K562 (cell line): ENCODE measurements around the gene MME. TPM values are rescaled to one million over a fixed set of nuclear protein-coding genes. Genes with fewer than 3 reads are reported as not detected.

Source experiments
- AFF4 ChIP-seq: sonication (generic); formaldehyde crosslinking; IDR thresholded peaks from 2 replicates; pipeline ENCODE4 v1.8.0; 2023; ENCODE audit warnings: mild to moderate bottlenecking, missing genetic modification reagents
- C11orf30 ChIP-seq: fragments of 450-650 bp; IDR thresholded peaks from 2 replicates; pipeline ENCODE4 v1.6.1; 2016; ENCODE audit warnings: low read depth, mild to moderate bottlenecking
- CBX3 ChIP-seq, 2 experiments: IDR thresholded peaks; 1 replicate in 1 of 2; 2 replicates in 1 of 2; pipeline ENCODE4 v1.6.1; 2012; ENCODE audit warnings: inconsistent platforms in 2 of 2, low read length in 2 of 2, borderline replicate concordance in 1 of 2, control low read depth in 1 of 2
- DPF2 ChIP-seq: fragments of 450-650 bp; IDR thresholded peaks from 2 replicates; pipeline ENCODE4 v1.6.1; 2016
- FOSL1 ChIP-seq: fragments of 200-800 bp; sonication (Bioruptor generic); conservative IDR thresholded peaks from 2 replicates; pipeline ENCODE4 v1.6.1; 2016; ENCODE audit warnings: missing genetic modification characterization, missing compliant biosample characterization
- FOXK1 ChIP-seq: sonication (generic); formaldehyde crosslinking; IDR thresholded peaks from 2 replicates; pipeline ENCODE4 v1.8.0; 2022; ENCODE audit warnings: missing genetic modification reagents, mild to moderate bottlenecking, borderline replicate concordance
- GTF2F1 ChIP-seq: IDR thresholded peaks from 2 replicates; pipeline ENCODE4 v1.6.1; 2011; ENCODE audit warnings: low read depth, low read length, improper control_type of control experiment
- HDAC2 ChIP-seq: fragments of 450-650 bp; IDR thresholded peaks from 2 replicates; pipeline ENCODE4 v1.6.1; 2016; ENCODE audit warnings: mild to moderate bottlenecking
- JUN ChIP-seq, 2 experiments: sonication (generic) in 1 of 2; formaldehyde crosslinking in 1 of 2; IDR thresholded peaks; 2 replicates each; pipeline versions ENCODE4 v1.6.1 to v1.8.0; 2012 to 2022; ENCODE audit warnings: borderline replicate concordance in 2 of 2, mild to moderate bottlenecking in 2 of 2, improper control_type of control experiment in 1 of 2, low read depth in 1 of 2, low read length in 1 of 2, missing genetic modification reagents in 1 of 2
- KLF10 ChIP-seq: fragments of 250-450 bp; sonication (Bioruptor Pico); IDR thresholded peaks from 2 replicates; pipeline ENCODE4 v1.6.1; 2021; ENCODE audit warnings: matching md5 sums
- LARP7 ChIP-seq: fragments of 450-650 bp; IDR thresholded peaks from 2 replicates; pipeline ENCODE4 v1.6.1; 2016
- NELFE ChIP-seq: IDR thresholded peaks from 2 replicates; pipeline ENCODE4 v1.6.1; 2011; ENCODE audit warnings: mild to moderate bottlenecking; ENCODE audit not compliant: insufficient read depth, insufficient read length
- NFIC ChIP-seq: fragments of 450-650 bp; IDR thresholded peaks from 2 replicates; pipeline ENCODE4 v1.6.1; 2017; ENCODE audit warnings: mild to moderate bottlenecking, inconsistent platforms
- POLR2H ChIP-seq: IDR thresholded peaks from 2 replicates; pipeline ENCODE4 v1.6.1; 2016; ENCODE audit warnings: missing genetic modification characterization, low read depth, mild to moderate bottlenecking, control low read depth, missing compliant biosample characterization, moderate library complexity
- RBBP5 ChIP-seq: fragments of 200-600 bp; sonication (generic); IDR thresholded peaks from 2 replicates; pipeline ENCODE4 v1.6.1; 2012; ENCODE audit warnings: borderline replicate concordance, mild to moderate bottlenecking, low read length, control low read depth, inconsistent platforms; ENCODE audit not compliant: insufficient read depth, poor library complexity, severe bottlenecking
- SMAD1 ChIP-seq: fragments of 150-350 bp; IDR thresholded peaks from 2 replicates; pipeline ENCODE4 v1.6.1; 2014; ENCODE audit warnings: low read length, low read depth; ENCODE audit not compliant: partially characterized antibody
- TGIF2 ChIP-seq: sonication (generic); formaldehyde crosslinking; IDR thresholded peaks from 2 replicates; pipeline ENCODE4 v1.8.1; 2022; ENCODE audit warnings: mild to moderate bottlenecking, missing genetic modification reagents, moderate library complexity
- TRIM28 ChIP-seq: fragments of 450-650 bp; IDR thresholded peaks from 2 replicates; pipeline ENCODE4 v1.6.1; 2017
- U2AF2 ChIP-seq: fragments of 200-400 bp; formaldehyde crosslinking; optimal IDR thresholded peaks from 2 replicates; pipeline ENCODE3; 2017; ENCODE audit warnings: low read depth, mild to moderate bottlenecking, low read length
- YY1 ChIP-seq, 3 experiments: IDR thresholded peaks; 2 replicates each; pipeline ENCODE4 v1.6.1; 2011; ENCODE audit warnings: low read length in 2 of 3, mild to moderate bottlenecking in 2 of 3, moderate library complexity in 2 of 3, borderline replicate concordance in 1 of 3, control low read depth in 1 of 3, low read depth in 1 of 3; ENCODE audit not compliant: insufficient read depth in 3 of 3, insufficient replicate concordance in 2 of 3, control insufficient read depth in 1 of 3, insufficient read length in 1 of 3; ENCODE audit errors: extremely low read depth in 1 of 3
- ZNF174 ChIP-seq: fragments of 250-450 bp; sonication (Bioruptor Pico); IDR thresholded peaks from 2 replicates; pipeline ENCODE4 v1.4.0; 2020; ENCODE audit warnings: mild to moderate bottlenecking
- ZNF274 ChIP-seq: IDR thresholded peaks from 2 replicates; pipeline ENCODE4 v1.6.1; 2011; ENCODE audit warnings: low read depth, mild to moderate bottlenecking, low read length, moderate library complexity, borderline replicate concordance
- ZNF280B ChIP-seq: fragments of 250-450 bp; sonication (Bioruptor Pico); IDR thresholded peaks from 2 replicates; pipeline ENCODE4 v1.5.1; 2021; ENCODE audit warnings: mild to moderate bottlenecking
- polyA plus RNA-seq, 8 experiments: library from polyadenylated mRNA; depleted of rRNA in 4 of 8; stranded (reverse) in 5 of 8; unstranded in 3 of 8; fragments of >200 nt; fragmentation: Nextera tagmentation in 2 of 8; fragmentation: Illumina TruSeq in 1 of 8; extraction: Ambion mirVana in 2 of 8; extraction: Trizol in 1 of 8; gene quantifications; 2 replicates each; pipeline versions ENCODE4 v1.2.1 to v1.2.3, GENCODE V29; 2011 to 2014; ENCODE audit warnings: inconsistent platforms in 1 of 8, missing spikeins in 1 of 8
- total RNA-seq, 7 experiments: library from RNA; depleted of rRNA in 6 of 7; stranded (reverse); fragments of >200 nt in 6 of 7; fragmentation: Illumina TruSeq in 2 of 7; extraction: Trizol in 2 of 7; gene quantifications; 2 replicates each; pipeline versions ENCODE4 v1.2.1 to v1.2.3, GENCODE V29; 2011 to 2021; ENCODE audit warnings: low replicate concordance in 1 of 7

The MME gene
- total and polyA plus RNA-seq, 9 of the 15 experiments (the other 6 are each of a cell fraction or from before 2014, with no cell fraction given), result 0.80 to 8.6 (median 2.5) TPM

GRCh38 chr3:155038203-155038554 lies 41.9 kb upstream of the MME start (continued):
- TF ChIP-seq FOSL1 (tag), result peak; percentile 30; the same call in 1 of the 2 replicates
- TF ChIP-seq JUN (IDR thresholded peaks at IDR 0.05; ENCODE audit: borderline replicate concordance, low read depth, low read length), result no peak
- no peak for TF ChIP-seq JUN (CRISPR knock-in tag; IDR thresholded peaks at IDR 0.05; ENCODE audit: borderline replicate concordance)
- TF ChIP-seq ZNF280B, result no peak
- TF ChIP-seq ZNF274, result no peak
- no peak for TF ChIP-seq NFIC
- TF ChIP-seq LARP7, result no peak
- no peak for TF ChIP-seq C11orf30
- TF ChIP-seq ZNF174 (CRISPR knock-in tag), result no peak
- 0 out of 2 replicates have a peak, but pooled peaks have one; percentile 3 for TF ChIP-seq HDAC2
- no peak for TF ChIP-seq AFF4
- no peak for TF ChIP-seq NELFE
- no peak for TF ChIP-seq FOXK1
- TF ChIP-seq POLR2H, result no peak
- 0 out of 2 replicates have a peak, but pooled peaks have one; percentile 9 for TF ChIP-seq DPF2
- no peak for TF ChIP-seq U2AF2
- TF ChIP-seq TGIF2 (CRISPR knock-in tag), result no peak
- TF ChIP-seq CBX3 (IDR thresholded peaks at IDR 0.05; ENCODE audit: borderline replicate concordance in 1 of 2, low read length in 2 of 2), result no peak
- TF ChIP-seq SMAD1, result no peak
- TF ChIP-seq RBBP5, result peak; percentile 84
- TF ChIP-seq KLF10, result no peak
- no peak for TF ChIP-seq GTF2F1
- TF ChIP-seq YY1 (IDR thresholded peaks at IDR 0.05; ENCODE audit: borderline replicate concordance in 1 of 3, control insufficient read depth in 1 of 3, extremely low read depth in 1 of 3, insufficient read depth in 3 of 3, insufficient read length in 1 of 3, insufficient replicate concordance in 2 of 3, low read depth in 1 of 3, low read length in 2 of 3), result no peak
- no peak for TF ChIP-seq TRIM28
